ENCODE results near the gene POMZP3.
"Not testable (repeated sequence)": the region's sequence is repeated elsewhere in the genome, so short reads cannot be mapped to it uniquely, and the experiment has no call there.

The POMZP3 gene

DNA sequence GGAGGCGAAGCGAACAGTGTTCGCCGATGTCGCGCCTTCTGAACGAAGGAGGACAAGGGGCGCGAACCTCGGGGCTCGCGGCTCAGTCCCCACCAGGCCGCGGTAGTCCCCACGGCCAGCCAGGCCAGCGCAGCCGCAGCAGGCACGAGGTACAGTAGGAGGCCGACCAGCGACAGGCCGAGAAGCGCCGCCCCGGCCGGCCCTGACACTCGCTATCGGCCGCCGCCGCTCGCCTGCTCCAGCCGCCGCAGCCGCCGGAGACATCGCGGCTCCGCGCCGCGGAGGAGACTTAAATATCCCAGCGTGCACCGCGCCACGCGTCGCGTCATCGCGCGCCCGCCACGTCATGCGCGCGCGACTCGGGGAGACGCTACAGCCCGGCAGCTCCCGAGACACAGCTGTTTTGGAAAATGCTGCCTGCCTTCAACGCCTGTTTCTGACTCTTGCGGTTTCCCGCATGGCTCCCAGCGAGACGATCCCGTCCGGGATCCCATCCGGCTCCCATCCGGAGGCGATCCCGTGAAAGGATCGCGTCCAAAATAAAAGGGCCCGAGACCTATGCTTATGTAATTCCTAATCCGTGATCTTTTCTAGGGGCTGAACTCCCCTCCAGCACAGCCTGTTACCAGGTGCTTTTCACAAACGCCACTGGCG is at the start of gene POMZP3:
TSS of gene POMZP3 (minus strand) at position 291 of the 654 bp plus-strand sequence. CDS start 1,215 bp downstream, outside the sequence.
- not testable (repeated sequence) for DNase-seq (ENCODE audit: low spot score)

DNA sequence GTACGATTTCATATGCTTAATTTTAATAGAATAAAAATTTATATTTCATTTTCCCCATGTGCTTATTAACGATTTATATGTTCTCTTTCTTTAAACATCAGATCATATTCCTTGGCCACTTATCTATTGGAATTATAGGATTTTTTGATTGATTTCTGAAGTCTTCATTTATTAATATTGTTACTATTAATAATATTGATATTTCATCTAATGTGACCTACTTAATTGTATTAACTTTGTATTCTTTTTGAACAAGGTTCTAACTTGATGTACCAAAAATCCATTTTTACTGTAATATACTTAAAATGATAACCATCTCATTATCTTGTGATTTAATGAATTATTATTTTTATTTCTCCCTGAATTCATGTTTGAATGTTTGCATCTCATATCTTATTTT is 48.7 kb upstream of the POMZP3 start:
- not testable (repeated sequence) for DNase-seq (ENCODE audit: low spot score)

DNA sequence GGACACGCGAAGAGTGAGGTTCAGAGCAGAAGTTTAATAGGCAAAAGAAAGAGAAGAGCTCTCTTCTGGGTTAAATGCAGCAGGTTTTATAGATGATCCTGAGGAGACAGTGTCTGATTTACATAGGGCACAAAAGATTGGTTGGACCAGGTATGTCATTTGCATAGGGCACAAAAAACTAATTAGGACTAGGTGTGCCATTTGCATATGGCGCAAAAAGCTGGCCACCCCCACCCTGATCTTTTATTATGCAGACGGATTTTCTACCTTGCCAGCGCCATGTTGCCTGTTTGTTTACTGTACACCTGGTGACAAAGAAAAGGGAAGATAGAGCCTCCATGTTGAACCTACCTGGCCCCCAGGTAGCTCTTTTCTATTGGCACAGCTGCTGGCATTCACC is 46.3 kb upstream of the POMZP3 start:
- DNase-seq (ENCODE audit: low spot score): not testable (repeated sequence)

DNA sequence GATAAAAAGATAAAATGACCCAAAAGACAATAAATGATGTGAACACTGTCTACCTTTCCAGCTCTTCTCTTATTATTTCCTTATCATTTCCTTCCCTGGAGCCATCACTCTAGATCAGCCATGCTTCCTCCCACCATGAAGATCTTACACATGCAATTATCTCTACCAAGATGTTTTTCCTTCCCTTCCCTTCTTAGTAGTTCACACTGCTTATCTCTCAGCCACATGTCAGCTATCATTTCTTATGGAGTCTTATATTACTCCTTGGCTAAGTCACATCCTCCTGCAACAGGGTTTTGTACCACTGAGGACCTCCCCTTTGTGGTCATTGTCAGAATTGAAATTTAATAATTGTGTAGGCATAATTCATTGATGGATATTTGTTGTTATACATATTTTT is 32.1 kb upstream of the POMZP3 start:
- not testable (repeated sequence) for DNase-seq (ENCODE audit: low spot score)

DNA sequence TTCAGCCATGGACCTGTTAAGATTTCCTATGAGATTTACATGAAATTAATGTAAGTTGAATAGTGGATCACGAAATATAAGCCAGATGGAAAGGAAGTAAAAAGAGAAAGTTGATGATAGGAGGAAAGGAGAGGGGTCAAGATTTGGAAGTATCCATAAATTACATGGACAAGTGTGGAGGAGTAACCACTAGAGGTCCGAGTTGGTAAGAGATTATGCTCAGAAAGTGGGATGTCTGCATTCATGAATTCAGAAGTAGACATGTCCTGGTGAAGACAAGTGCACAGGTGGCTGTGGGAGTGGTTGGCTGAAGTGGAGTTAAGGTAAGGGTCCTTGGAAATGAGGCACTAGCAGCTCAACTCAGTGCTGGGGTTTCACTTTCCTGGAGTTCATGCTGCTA is 29.3 kb upstream of the POMZP3 start:
- not testable (repeated sequence) for DNase-seq (ENCODE audit: low spot score)

DNA sequence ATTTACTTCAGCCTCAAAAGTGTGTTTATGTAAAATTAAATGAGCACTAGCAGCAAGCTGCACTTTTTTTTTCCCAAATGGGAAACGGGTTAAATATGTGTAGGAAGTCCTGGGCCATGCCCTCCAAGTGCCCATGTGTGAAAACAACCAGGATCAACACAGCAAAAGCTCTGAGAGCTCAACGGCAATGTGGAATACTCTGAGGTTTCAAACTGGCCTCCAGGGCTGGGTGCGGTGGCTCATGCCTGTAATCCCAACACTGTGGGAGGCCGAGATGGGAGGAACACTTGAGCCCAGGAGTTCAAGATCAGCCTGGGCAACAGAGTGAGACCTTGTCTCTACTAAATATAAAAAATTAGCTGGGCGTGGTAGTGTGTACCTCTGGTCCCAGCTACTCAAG is 15.5 kb upstream of the POMZP3 start:
- not testable (repeated sequence) for DNase-seq (ENCODE audit: low spot score)

DNA sequence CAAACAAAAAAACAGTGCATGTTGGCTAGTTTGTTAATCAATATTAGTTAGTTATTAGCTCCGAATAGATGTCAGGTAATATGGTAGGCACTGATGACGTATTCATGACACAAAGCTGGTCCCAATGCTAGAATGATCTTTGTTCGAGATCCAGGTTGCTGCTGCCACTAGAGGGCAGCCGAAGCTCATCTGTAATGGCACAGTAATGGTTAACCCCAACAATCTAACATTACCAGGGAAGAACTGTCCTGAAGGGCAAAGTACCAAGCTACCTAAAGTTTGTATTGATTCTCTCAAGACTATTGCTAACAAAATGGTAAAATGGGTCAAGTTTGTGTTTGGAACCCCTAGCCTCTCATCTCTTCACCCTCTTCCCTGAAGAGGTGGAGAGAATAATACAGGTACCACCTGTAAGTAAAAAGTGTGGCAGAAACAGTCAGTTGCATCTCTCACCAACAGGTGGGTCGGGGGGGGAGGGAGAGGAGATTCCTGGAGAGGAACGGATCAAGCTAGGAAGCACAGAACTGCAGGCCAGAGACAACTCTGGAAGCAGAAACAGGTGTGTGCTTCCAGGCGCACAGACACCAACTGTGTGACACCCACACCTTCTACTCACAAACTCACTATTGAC is 10.1 kb upstream of the POMZP3 start:
- DNase-seq (ENCODE audit: low spot score): not testable (repeated sequence)

DNA sequence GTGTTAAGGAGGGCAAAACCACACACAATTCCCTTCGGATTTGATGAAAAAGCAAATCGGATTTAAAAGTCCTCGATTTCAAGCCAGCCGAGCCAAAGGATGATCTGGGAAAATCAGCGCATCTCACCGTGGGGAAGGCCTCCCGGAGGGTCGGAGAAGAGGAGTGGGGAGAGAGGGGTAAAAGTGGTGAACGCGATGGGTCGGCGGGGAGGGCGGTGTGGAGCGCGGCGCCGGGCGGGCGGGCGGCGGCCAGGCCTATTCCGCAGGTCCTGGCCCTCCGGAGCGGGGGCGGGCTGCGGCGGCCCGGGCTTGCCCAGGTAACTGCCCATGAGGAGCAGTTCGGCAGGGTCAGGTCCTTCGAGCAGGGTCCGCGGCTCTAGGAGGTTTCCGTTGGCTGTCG is 498 bp downstream of the POMZP3 start:
- DNase-seq (ENCODE audit: low spot score): not testable (repeated sequence)

DNA sequence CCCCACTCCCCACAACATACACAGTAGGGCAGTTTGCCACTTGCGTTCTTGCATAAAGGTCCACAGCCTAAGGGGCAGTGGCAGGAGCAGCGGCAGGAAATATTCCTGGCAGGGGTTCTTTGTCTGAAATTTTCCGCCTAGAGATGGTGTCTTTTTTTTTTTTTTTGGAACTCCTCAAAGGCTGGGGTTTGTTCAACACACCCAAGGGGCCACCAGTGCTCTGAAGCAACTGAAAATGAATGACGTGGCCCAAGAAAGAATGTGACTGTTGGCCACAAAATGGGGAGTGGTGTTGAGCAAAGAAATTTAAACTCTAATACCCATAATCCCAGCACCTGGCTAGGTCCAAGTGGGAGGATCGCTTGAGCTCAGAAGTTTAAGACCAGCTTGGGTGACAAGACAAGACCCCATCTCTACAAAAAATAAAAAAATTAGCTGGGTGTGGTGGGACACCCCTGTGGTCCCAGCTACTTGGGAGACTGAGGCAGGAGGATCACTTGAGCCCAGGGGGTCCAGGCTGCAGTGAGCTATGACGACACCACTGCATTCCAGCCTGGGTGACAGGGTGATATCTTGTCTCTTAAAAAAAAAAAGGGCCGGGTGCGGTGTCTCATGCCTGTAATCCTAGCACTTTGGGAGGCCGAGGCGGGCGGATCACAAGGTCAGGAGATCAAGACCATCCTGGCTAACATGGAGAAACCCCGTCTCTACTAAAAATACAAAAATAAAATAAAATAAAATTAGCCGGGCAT is 7.5 kb downstream of the POMZP3 start:
- not testable (repeated sequence) for DNase-seq (ENCODE audit: low spot score)

DNA sequence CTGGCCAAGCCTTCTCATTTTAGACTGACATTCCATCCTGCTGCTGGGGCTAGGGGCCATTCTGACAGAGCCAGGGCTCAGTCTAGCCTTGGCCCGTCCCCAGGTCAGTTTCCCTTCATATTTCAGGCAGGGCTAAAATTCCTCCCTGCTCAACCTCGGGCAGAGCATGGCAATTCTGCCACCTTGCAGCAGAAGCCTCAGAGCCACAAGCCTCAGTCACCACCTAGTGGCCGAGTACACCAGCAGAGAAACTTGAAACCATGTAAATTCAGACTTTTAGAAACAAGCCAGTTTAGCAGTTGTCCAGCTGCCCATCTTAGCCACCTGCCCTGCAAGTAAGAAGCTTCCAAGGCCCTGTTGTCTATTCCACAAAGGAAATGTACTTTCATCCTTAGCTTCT is 13.3 kb downstream of the POMZP3 start:
- not testable (repeated sequence) for DNase-seq (ENCODE audit: low spot score)

DNA sequence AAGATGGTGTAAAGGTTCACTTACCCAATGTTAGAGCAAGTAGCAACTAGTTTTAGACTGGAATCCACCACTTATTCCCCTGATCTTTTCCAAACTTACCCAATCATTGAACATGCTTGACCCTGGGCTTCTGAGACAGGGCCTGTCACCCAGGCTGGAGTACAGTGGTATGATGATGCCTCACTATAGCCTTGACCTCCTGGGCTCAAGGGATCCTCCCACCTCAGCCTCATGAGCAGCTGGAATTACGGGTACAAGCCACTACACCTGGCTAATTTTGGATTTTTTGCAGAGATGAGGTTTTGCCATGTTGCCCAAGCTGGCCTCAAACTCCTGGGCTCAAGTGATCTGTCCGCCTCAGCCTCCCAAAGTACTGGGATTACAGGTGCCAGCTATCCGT is 14.8 kb downstream of the POMZP3 start:
- DNase-seq (ENCODE audit: low spot score): not testable (repeated sequence)

DNA sequence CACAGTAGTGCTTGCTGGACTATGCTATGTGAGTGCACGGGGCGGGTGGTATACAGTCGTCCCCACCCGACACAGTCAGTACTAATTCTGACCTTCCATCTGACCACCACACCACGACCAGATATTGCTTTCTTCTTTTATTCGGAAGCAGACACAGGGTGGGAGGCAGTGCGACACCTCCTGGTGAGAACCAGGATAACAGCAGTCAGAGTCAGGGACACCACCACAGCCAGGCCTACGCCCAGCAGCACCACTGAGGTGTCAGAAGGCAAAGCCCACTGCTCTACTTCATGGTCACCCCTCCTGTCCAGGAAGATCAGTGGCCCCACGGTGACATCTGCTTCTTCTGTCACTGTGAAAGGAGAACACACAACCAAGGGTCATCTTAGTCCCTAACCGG is 17.2 kb downstream of the POMZP3 start:
- not testable (repeated sequence) for DNase-seq (ENCODE audit: low spot score)

DNA sequence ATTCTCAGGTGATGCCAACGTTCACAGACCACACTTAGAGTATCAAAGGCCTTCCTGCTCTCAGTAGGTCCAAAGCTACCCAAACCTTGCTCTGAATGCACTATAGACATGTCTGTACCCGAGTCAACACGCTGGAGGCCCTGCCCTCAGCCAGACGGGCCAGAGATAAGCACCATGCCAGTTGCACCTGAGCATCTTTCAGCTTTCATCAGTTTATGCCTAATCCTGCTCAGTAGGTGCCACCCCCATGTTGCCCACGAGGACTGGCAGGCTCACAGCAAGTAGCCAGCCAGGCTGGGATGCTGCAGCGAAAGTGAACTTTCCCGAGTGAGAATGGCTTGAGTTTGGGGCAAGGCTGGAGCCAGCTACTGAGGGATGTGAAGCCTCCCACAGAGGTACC is 18.6 kb downstream of the POMZP3 start:
- DNase-seq (ENCODE audit: low spot score): not testable (repeated sequence)

DNA sequence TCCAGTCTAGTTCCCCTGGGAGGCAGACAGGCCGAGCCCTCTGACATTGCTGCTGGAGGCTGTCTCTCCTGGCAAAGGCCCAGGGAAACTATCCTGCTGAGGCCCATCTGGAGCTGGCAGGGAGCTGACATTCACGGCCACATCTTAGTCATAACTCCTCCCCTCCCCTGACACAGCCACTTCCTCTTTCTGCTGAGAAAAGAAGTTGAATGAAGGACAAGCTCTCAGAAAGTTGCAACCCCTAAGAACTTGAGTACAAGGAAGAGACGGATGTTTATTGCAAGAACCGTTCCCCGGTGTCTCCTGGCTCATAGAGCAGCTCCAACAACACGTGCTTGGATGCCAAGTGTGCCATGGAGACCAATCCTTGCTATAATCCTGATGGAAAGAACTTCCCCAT is 21.1 kb downstream of the POMZP3 start:
- peak; percentile 15 for DNase-seq (ENCODE audit: low spot score)

DNA sequence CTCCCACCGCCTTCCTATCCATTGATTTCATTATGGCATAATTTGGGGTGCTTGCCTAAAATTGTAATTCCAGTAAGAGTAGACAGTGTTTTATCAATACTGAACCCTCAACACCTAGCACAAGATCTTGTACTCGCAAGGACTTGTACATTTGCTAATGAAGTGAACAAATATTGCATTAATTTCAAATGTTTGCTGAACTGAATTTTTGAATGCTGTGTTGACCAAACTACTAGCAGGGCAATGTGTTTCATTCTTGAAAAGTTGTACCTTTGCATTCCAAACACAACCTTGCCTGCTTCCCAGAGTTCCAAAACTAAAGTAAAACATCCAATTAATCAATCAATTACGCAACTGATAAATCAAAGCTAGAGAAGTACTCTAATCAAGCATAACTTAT is 26.4 kb downstream of the POMZP3 start:
- not testable (repeated sequence) for DNase-seq (ENCODE audit: low spot score)

DNA sequence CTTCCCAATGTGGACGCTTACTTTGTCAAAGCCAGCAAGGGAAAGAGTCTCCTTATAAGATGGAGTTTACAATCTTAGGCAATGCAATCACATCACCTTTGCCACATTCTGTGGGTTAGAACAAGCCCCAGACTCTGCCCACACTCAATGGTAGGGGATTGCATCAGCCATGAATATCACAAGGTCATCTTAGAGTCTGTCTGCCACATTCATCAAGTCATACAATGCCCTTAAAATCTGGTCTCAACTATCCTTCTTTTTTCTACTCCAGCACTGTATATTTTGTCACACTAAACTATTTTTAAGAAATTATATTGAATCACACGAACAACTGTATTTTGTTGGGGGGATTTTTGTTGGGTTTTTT is 27.0 kb downstream of the POMZP3 start:
- not testable (repeated sequence) for DNase-seq (ENCODE audit: low spot score)

DNA sequence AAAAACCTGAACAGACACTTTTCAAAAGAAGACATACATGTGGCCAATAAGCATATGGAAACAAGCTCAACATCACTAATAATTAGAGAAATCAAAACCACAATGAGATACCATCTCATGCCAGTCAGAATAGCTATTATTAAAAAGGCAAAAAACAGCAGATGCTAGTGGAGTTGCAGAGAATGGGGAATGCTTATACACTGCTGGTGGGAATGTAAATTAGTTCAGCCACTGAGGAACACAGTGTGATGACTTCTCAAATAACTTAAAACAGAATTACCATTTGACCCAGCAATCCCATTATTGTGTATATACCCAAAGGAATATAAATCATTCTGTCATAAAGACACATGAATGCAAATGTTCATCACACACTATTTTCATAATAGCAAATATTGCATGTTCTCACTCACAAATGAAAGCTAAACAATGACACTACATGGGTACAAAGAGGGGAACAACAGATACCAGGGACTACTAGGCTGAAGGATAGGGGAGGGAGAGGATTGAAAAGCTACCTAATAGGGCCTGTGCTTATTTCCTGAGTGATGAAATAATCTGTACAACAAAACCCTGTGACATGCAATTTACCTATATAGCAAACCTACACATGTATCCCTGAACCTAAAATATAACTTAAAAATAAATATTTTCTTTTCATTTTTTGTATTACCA is 28.4 kb downstream of the POMZP3 start:
- DNase-seq (ENCODE audit: low spot score): not testable (repeated sequence)

DNA sequence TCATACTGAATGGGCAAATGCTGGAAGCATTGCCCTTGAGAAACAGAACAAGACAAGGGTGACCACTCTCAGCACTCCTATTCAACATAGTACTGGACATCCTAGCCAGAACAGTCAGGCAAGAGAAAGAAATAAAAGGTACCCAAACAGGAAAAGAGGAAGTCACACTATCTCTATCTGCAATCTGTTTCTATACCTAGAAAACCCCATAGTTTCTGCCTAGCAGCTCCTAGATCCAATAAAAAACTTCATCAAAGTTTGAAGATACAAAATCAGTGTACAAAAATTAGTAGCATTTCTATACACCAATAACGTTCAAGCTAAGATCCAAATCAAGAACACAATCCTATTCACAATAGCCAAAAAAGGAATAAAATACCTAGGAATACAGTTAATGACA is 29.8 kb downstream of the POMZP3 start:
- DNase-seq (ENCODE audit: low spot score): not testable (repeated sequence)

DNA sequence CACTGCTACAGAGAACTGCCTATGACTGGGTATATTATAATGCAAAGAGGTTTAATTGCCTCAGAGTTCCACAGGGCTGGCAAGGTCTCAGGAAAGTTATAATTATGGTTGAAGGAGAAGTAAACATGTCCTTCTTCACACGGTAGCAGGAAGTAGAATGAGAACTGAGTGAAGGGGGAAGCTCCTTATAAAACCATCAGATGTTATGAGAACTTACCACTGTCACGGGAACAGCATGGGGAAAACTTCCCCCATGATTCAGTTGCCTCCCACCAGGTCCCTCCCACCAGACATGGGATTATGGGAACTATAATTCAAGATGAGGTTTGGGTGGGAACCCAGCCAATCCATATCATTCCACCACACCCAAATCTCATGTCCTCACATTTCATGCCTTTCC is 34.4 kb downstream of the POMZP3 start:
- DNase-seq (ENCODE audit: low spot score): not testable (repeated sequence)

DNA sequence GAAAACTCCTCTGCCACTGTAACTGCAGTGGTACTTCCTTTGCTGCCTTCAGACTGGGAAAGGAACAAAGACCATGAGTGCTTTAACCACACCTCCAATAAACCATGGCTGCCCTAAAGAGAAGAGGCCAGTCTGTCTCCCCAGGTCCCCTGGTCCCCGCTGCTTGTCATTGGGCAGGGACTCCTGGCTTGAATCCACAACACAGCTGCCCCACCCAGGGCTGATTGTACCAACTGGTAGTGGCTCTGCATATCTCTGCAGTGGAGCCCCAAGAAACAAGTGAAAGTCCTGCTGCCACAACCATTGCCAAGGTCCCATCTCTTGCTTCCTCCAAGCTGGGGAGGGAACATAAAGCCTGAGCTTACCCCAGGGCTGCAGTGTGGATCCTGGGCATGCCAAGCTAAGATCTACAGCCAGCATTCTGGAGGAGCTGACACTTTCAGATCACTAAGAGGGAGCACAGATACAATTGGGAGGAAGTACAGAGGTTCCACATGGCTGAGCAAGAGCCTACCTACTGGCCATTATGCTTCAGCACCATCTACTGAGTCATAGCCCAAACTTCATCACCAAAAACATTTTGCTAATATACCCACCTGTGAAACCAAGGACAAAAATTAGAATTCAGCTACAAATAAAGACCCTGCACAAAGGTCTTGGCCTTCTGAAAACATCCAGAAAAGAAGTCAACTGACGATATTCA is 35.3 kb downstream of the POMZP3 start:
- not testable (repeated sequence) for DNase-seq (ENCODE audit: low spot score)

DNA sequence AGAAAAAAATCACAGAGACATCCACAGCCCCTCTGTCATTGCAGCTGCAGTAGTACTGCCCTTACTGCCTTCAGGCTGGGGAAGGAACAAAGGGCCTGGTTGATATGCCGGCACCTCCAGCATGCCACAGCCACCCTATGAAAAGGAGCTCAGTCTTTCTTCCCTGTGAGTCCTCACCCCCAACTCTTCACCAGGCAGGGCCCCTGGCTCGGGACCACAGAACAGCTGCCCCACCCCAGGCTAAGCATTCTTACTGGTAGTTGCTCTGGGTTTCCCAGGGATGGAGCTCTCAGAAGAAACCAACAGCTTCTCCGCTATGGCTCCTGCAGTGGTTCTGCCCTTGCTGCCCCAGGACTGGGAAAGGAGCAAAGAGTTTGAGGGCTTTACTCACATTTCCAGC is 36.0 kb downstream of the POMZP3 start:
- not testable (repeated sequence) for DNase-seq (ENCODE audit: low spot score)

DNA sequence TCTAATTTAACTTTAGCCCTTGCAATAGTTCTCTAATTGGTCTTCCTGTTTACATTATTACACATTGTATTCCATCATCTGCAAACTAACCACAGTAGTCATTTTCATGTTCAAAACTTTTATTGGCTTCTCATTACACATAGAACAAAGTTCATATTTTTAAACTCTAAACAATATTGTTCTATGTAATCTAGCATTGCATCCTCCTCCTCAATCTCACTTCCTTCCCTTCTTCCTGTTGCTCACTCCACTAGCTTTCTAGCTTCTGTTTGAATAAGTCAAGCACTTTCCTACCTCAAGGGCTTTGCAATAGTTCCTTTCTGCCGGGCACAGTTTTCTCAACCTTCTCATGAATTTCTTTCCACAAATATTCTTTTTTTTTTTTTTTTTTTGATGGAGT is 38.5 kb downstream of the POMZP3 start:
- not testable (repeated sequence) for DNase-seq (ENCODE audit: low spot score)

Data from D341Med (cell line).